ENCODE data around the gene ZNF660. TPM values are rescaled to one million over a fixed set of nuclear protein-coding genes. Genes with fewer than 3 reads are reported as not detected.
A peak's percentile ranks its signal among the peaks of the same experiment; 100 is the strongest.
"Not testable (repeated sequence)": the region's sequence is repeated elsewhere in the genome, so short reads cannot be mapped to it uniquely, and the experiment has no call there.

ZNF660 gene
- total RNA-seq, result 10 to 100 TPM in 2 of 4 donors, 1 to 10 TPM in 2; 3.8 to 16.3 (median 10.5) TPM

DNA sequence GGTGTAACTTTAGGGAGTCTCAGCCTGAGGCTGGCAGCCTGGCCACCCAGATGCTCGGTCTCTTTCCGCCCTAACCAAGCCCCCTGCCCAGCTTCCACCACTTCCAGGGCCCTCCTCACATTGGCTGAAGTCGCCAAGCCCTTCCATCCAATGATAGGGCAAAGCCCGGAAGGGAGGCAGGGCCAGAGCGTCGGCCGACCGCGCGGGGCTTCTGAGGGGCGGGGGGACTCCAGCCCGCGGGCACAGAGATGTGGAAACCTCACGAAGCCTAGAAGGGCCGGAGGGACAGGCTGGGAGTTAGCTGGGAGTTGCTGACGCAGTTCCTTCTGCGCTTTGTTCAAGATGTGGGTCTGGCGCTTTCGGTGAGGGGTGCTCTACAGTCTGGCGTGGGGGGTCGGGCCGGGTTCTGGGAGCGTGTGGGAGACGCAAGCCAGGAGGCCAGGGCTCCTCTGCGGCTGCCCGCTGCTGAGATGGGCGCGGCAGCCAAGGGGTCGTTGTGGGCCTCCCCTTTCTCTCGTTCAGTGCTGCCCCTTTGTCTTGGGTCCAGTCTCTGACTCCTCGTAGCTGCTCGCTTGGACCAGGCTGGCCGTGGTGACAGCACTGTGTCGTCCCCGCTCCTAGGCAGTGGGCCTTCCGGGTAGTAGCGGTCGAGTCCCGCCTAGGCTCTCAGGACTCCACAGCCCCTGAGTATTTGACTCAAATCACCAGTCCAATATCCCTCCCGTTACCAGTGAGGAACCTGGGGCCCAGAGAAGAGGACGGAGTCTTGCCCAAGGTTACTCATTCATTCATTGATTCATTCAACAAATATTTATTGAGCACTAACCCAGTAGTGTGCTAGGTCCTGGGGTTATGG, at the start of gene ZNF660:
TSS of gene ZNF660 (plus strand) at position 319 of the 856 bp plus-strand sequence. CDS start 9,230 bp downstream, outside the sequence.
- peak in 1 of 2 donors; percentile 41 for TF ChIP-seq POLR2A (IDR thresholded peaks at IDR 0.05)
- TF ChIP-seq, protein P1, sequence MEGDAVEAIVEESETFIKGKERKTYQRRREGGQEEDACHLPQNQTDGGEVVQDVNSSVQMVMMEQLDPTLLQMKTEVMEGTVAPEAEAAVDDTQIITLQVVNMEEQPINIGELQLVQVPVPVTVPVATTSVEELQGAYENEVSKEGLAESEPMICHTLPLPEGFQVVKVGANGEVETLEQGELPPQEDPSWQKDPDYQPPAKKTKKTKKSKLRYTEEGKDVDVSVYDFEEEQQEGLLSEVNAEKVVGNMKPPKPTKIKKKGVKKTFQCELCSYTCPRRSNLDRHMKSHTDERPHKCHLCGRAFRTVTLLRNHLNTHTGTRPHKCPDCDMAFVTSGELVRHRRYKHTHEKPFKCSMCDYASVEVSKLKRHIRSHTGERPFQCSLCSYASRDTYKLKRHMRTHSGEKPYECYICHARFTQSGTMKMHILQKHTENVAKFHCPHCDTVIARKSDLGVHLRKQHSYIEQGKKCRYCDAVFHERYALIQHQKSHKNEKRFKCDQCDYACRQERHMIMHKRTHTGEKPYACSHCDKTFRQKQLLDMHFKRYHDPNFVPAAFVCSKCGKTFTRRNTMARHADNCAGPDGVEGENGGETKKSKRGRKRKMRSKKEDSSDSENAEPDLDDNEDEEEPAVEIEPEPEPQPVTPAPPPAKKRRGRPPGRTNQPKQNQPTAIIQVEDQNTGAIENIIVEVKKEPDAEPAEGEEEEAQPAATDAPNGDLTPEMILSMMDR (IDR thresholded peaks at IDR 0.05), result no peak
- no peaks in the 10 kb centered on the region for H3K9me3 ChIP-seq
- H3K27me3 ChIP-seq, result no peaks in the 10 kb centered on the region
- peak; percentile 60 to 68 for DNase-seq
- no peaks in the 10 kb centered on the region for H3K36me3 ChIP-seq
- H3K27ac ChIP-seq, result peak within 1 kb of the TSS; percentile 70 to 75
- no peaks in the 10 kb centered on the region for H3K4me1 ChIP-seq
- H3K4me3 ChIP-seq, result peak within 1 kb of the TSS; percentile 55 to 64
- intact Hi-C loops (cut with DNase I; ENCODE audit: low total_unique reads), result no loop called here

DNA sequence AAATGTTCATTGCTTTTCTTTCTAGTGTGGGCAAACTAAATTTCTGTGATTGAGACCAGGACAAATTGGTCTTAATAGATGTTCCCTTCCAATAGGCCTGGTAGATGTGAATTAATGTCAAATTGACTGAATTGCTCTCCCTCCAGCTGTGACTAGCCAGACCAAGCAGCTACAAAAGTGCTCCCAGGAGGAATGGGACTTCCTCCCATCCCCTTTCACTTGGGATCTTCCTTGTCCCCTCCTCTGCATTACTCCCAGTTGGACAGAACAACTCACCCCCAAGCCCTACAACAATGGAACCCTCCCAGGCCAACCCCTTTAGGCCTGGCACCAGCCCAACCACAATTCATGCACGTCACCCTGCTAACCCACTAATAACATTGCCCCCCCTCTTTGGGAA, 49.4 kb upstream of the ZNF660 start:
- no peaks in the 10 kb centered on the region for H3K9me3 ChIP-seq
- intact Hi-C loops (cut with DNase I; ENCODE audit: low total_unique reads), result no loop called here
- no peaks in the 10 kb centered on the region for H3K27me3 ChIP-seq
- H3K27ac ChIP-seq, result no peak overlapping the region
- DNase-seq, result no peak
- H3K4me3 ChIP-seq, result no peak overlapping the region
- no peak for TF ChIP-seq POLR2A (IDR thresholded peaks at IDR 0.05)
- TF ChIP-seq, protein P1 (IDR thresholded peaks at IDR 0.05), result no peak
- no peaks in the 10 kb centered on the region for H3K36me3 ChIP-seq
- no peaks in the 10 kb centered on the region for H3K4me1 ChIP-seq

DNA sequence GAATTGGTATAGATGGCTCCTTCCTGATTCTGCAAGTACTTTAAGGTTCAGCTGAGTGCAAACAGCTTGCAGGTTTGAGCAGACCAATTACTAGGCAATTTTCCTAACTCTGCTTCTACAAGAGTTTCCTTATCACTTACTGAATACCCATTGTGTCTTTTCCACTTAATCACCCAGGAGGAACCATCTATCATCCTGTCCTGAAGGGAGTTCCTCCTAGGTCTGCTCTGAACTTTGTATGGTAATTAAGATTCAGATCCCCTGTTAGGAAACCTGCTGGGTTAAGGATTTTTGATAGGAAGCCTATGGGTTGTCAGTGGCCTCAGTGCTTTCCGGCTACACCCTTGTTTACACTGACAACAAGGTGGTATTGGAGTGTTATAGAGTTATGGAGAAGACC, 40.0 kb upstream of the ZNF660 start:
- DNase-seq; H3K27ac ChIP-seq; H3K4me1 ChIP-seq; H3K36me3 ChIP-seq; intact Hi-C loops (cut with DNase I; ENCODE audit: low total_unique reads); H3K4me3 ChIP-seq; H3K9me3 ChIP-seq; H3K27me3 ChIP-seq: not testable (repeated sequence)

DNA sequence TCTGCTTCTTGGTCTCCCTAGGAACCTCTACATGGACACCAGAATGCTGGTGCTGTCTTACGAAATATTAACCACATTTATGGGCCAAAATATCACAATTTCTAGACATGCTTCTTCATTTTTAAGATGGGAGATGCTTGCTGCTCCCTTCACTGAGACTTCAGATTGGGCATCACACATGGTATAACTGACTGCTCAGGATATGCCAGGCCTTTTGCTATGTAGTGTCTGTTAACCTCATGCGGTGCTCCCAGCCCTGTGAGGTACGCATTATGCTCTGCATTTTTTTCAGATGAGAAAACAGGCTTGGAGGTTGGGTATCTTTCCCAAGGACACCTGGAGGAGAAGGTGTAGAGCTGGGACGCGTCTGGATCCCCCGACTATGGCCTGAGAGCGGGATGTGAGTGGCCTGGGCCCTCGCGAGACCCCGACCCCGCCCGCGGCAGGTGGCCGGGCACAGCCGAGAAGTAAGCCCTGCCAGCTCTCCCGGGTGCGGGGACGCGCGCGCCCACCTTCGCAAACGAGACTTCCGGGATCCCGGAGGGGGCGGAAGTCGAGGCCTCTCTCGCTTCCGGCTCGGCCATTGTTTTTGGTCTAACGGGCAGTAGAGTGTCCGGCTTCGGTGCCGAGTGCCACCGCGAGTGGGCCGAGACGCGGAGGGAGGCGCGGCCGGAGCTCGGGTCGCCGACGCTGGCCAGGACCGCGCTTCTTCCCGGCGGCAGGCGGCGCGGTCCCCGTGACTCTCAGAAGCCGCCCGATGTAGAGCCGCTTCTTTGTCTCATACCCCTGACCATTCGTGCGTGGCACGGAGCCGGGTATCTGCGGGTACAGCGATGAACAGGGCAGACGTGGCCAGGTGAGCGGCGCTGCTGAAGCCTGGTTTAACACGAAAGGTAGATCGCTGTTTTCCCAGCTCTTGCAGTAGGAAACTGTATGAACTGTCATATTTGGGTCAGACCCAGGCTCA, 29.9 kb upstream of the ZNF660 start, which contains the start of gene ZKSCAN7:
TSS of gene ZKSCAN7 (plus strand) at position 568 of the 967 bp plus-strand sequence. CDS start 1,855 bp downstream, outside the sequence.
- intact Hi-C loops (cut with DNase I; ENCODE audit: low total_unique reads), result no loop called here
- H3K27ac ChIP-seq, result peak within 1 kb of the TSS; percentile 68 to 69
- no peaks in the 10 kb centered on the region for H3K4me1 ChIP-seq
- TF ChIP-seq, protein P1 (IDR thresholded peaks at IDR 0.05), result no peak
- no peak for TF ChIP-seq POLR2A (IDR thresholded peaks at IDR 0.05)
- H3K9me3 ChIP-seq, result no peaks in the 10 kb centered on the region
- no peaks in the 10 kb centered on the region for H3K27me3 ChIP-seq
- peak within 1 kb of the TSS; percentile 62 to 71 for H3K4me3 ChIP-seq
- peak; percentile 33 to 53 for DNase-seq
- no peaks in the 10 kb centered on the region for H3K36me3 ChIP-seq

DNA sequence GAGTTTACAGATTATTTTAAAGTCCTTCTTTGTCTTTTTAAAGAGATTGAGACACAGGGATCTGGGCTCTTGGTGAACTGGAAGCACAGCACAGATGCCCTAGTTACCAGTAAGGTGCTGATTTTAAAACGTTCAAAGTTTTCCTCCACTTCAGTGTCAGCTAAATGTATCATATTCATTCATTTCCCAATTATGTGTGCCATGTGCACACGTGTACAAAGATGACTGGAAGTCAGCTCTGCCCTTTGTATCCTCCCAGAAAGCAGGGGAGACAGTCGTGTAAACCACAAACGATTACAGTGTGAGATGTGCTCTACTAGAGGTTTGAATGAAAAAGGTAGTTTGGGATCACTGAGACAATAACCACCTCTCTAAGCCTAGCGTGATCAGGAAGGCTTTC, 29.0 kb upstream of the ZNF660 start:
- H3K36me3 ChIP-seq, result no peaks in the 10 kb centered on the region
- no peaks in the 10 kb centered on the region for H3K27me3 ChIP-seq
- DNase-seq, result no peak
- no peak for TF ChIP-seq POLR2A (IDR thresholded peaks at IDR 0.05)
- TF ChIP-seq, protein P1 (IDR thresholded peaks at IDR 0.05), result no peak
- peak overlapping the region; percentile 62 to 71 for H3K4me3 ChIP-seq
- intact Hi-C loops (cut with DNase I; ENCODE audit: low total_unique reads), result no loop called here
- no peaks in the 10 kb centered on the region for H3K9me3 ChIP-seq
- peak overlapping the region; percentile 68 to 69 for H3K27ac ChIP-seq
- H3K4me1 ChIP-seq, result no peaks in the 10 kb centered on the region

Data from uterus (tissue), 4 donors.